ENCODE data around the gene OSTM1.

DNA sequence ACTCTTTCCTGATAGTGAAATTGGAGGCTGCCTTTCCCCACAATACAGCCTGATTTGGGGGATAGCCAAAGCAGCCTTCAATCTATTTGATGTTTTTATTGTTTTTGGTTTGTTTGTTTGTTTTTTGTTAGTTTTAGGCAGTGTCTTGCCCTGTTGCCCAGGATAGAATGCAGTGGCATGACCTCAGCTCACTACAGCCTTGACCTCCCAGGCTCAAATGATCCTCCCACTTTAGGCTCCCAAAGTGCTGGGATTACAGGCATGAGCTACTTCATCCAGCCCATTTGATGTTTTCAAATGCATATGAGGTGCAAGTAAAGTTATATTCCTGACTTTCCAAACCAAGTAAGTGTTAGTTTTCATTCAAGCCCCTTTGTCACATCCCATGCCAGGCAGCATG lies 75.2 kb downstream of the OSTM1 start:
- TF ChIP-seq, protein P1, sequence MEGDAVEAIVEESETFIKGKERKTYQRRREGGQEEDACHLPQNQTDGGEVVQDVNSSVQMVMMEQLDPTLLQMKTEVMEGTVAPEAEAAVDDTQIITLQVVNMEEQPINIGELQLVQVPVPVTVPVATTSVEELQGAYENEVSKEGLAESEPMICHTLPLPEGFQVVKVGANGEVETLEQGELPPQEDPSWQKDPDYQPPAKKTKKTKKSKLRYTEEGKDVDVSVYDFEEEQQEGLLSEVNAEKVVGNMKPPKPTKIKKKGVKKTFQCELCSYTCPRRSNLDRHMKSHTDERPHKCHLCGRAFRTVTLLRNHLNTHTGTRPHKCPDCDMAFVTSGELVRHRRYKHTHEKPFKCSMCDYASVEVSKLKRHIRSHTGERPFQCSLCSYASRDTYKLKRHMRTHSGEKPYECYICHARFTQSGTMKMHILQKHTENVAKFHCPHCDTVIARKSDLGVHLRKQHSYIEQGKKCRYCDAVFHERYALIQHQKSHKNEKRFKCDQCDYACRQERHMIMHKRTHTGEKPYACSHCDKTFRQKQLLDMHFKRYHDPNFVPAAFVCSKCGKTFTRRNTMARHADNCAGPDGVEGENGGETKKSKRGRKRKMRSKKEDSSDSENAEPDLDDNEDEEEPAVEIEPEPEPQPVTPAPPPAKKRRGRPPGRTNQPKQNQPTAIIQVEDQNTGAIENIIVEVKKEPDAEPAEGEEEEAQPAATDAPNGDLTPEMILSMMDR (conservative IDR thresholded peaks at IDR 0.05), result no peak
- no peak for TF ChIP-seq ZFX (IDR thresholded peaks at IDR 0.05)

All from C4-2B (cell line).